ENCODE measurements around the gene TADA2B. TPM values are rescaled to one million over a fixed set of nuclear protein-coding genes. Genes with fewer than 3 reads are reported as not detected.

The TADA2B gene
- total RNA-seq, 1 donor from 2014 or later, result 19.8 TPM

DNA sequence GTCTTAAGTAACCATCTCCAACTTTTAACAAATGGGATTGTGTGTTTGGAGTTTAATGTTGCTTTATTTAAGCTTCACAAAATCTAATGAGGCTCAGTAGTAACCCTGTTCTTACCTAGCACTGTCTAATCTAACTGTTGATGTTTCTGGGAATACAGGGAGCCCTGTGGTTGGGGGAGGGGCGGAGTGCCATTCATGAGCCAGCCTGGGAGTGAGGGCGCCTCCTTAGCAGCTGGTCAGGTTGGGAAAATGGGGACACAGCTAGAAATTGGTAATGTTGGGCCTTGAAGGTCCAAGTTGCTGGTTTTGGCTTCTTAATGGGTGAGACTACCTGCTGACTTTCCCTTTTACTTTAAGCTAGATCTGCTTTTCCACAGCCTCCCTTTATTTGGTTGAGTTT lies 22.9 kb upstream of the TADA2B start:
- no peak for TF ChIP-seq EZH2 (IDR thresholded peaks at IDR 0.05; ENCODE audit: insufficient read depth, low read length)
- TF ChIP-seq, protein P1, sequence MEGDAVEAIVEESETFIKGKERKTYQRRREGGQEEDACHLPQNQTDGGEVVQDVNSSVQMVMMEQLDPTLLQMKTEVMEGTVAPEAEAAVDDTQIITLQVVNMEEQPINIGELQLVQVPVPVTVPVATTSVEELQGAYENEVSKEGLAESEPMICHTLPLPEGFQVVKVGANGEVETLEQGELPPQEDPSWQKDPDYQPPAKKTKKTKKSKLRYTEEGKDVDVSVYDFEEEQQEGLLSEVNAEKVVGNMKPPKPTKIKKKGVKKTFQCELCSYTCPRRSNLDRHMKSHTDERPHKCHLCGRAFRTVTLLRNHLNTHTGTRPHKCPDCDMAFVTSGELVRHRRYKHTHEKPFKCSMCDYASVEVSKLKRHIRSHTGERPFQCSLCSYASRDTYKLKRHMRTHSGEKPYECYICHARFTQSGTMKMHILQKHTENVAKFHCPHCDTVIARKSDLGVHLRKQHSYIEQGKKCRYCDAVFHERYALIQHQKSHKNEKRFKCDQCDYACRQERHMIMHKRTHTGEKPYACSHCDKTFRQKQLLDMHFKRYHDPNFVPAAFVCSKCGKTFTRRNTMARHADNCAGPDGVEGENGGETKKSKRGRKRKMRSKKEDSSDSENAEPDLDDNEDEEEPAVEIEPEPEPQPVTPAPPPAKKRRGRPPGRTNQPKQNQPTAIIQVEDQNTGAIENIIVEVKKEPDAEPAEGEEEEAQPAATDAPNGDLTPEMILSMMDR (IDR thresholded peaks at IDR 0.05; ENCODE audit: insufficient read depth, low read depth, low read length), result no peak
- H3K27ac Mint-ChIP-seq (ENCODE audit: unreplicated experiment), result peak overlapping the region; percentile 84

DNA sequence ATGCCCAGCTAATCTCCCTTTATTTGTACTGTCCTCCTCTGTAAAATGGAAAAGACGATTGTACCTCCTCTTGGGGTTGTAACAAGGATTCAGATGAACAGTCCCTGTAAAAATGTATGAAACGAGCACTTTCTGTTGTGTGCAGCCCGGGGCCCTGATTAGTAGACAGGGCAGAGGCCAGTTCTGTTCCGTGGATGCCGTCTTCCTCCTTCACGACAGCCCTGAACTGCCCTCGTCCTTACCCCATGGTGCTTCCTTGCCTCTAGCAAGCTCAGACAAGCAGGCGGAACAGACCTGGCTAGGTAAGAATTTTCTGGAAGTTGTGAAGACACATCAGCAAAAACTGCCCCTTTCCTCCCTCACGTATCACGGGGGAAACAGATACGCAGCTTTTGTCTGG lies 22.3 kb upstream of the TADA2B start:
- Histone ChIP-seq H3K4me3 (ENCODE audit: insufficient read depth, low read depth, low read length) (no peak overlapping the region), H3K79me2 (ENCODE audit: insufficient read depth, low read length) (peaks cover 7% of the 10 kb centered on the region), H4K20me1 (ENCODE audit: insufficient read depth, low read length) (peaks cover 11% of the 10 kb centered on the region), H2AFZ (ENCODE audit: low read depth, low read length) (no peak overlapping the region), H3K4me1 (ENCODE audit: insufficient read depth, low read length) (peaks cover 15% of the 10 kb centered on the region), H3K9ac (ENCODE audit: low read length) (no peak overlapping the region), H3K27me3 (ENCODE audit: insufficient read depth, low read length) (no peaks in the 10 kb centered on the region), H3K27ac (ENCODE audit: low read depth, low read length) (no peak overlapping the region), H3K36me3 (ENCODE audit: insufficient read depth, low read length) (no peaks in the 10 kb centered on the region), H3K9me3 (ENCODE audit: insufficient read depth, low read depth, low read length) (no peaks in the 10 kb centered on the region), H3K4me2 (ENCODE audit: low read length) (no peak overlapping the region)
- Mint-ChIP-seq H3K4me3 (ENCODE audit: unreplicated experiment) (no peak overlapping the region), H3K27me3 (ENCODE audit: low read depth, unreplicated experiment) (no peaks in the 10 kb centered on the region), H3K9me3 (ENCODE audit: unreplicated experiment) (no peaks in the 10 kb centered on the region), H3K36me3 (ENCODE audit: low read depth, unreplicated experiment) (peaks cover 20% of the 10 kb centered on the region), H3K27ac (ENCODE audit: unreplicated experiment) (peak overlapping the region; percentile 84), H3K4me1 (ENCODE audit: low read depth, unreplicated experiment) (peaks cover 32% of the 10 kb centered on the region)
- no peak for TF ChIP-seq EZH2 (IDR thresholded peaks at IDR 0.05; ENCODE audit: insufficient read depth, low read length)
- TF ChIP-seq, protein P1 (IDR thresholded peaks at IDR 0.05; ENCODE audit: insufficient read depth, low read depth, low read length), result no peak
- FAIRE-seq, result no peak
- no peak for DNase-seq (ENCODE audit: low read depth)

More for the DNA sequence above, 22.9 kb upstream of the TADA2B start:
- Histone ChIP-seq H3K4me3 (ENCODE audit: insufficient read depth, low read depth, low read length) (no peak overlapping the region), H3K9me3 (ENCODE audit: insufficient read depth, low read depth, low read length) (no peaks in the 10 kb centered on the region), H3K27me3 (ENCODE audit: insufficient read depth, low read length) (no peaks in the 10 kb centered on the region), H3K36me3 (ENCODE audit: insufficient read depth, low read length) (peaks cover 3% of the 10 kb centered on the region), H3K4me2 (ENCODE audit: low read length) (no peak overlapping the region), H2AFZ (ENCODE audit: low read depth, low read length) (no peak overlapping the region), H3K9ac (ENCODE audit: low read length) (no peak overlapping the region), H3K27ac (ENCODE audit: low read depth, low read length) (no peak overlapping the region), H3K4me1 (ENCODE audit: insufficient read depth, low read length) (peaks cover 15% of the 10 kb centered on the region), H4K20me1 (ENCODE audit: insufficient read depth, low read length) (peaks cover 11% of the 10 kb centered on the region), H3K79me2 (ENCODE audit: insufficient read depth, low read length) (peaks cover 7% of the 10 kb centered on the region)
- H3K27me3 Mint-ChIP-seq (ENCODE audit: low read depth, unreplicated experiment), result no peaks in the 10 kb centered on the region
- H3K4me1 Mint-ChIP-seq (ENCODE audit: low read depth, unreplicated experiment), result peaks cover 32% of the 10 kb centered on the region
- FAIRE-seq (no peak), DNase-seq (ENCODE audit: low read depth) (no peak)
- no peak overlapping the region for H3K4me3 Mint-ChIP-seq (ENCODE audit: unreplicated experiment)
- H3K36me3 Mint-ChIP-seq (ENCODE audit: low read depth, unreplicated experiment), result peaks cover 22% of the 10 kb centered on the region
- no peaks in the 10 kb centered on the region for H3K9me3 Mint-ChIP-seq (ENCODE audit: unreplicated experiment)

DNA sequence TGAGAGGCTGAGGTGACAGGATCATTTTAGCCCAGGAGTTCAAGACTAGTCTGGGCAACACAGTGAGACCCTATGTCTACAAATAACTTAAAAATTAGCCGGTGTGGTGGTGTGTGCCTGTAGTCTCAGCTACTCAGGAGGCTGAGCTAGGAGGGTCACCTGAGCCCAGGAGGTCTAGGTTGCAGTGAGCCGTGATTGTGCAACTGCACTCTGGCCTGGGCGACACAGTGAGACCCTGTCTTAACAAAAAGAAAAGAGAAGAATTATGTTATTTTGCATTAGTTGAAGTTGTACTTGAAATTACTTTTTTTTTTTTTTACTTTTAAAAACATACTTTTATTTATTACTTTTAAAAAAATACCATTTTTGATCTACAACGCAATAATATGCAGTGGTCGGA lies 21.8 kb upstream of the TADA2B start:
- DNase-seq (ENCODE audit: low read depth), result no peak
- H3K27me3 Mint-ChIP-seq (ENCODE audit: low read depth, unreplicated experiment), result no peaks in the 10 kb centered on the region
- no peak for TF ChIP-seq EZH2 (IDR thresholded peaks at IDR 0.05; ENCODE audit: insufficient read depth, low read length)
- TF ChIP-seq, protein P1 (IDR thresholded peaks at IDR 0.05; ENCODE audit: insufficient read depth, low read depth, low read length), result no peak
- H3K4me1 ChIP-seq (ENCODE audit: insufficient read depth, low read length), result peaks cover 15% of the 10 kb centered on the region
- H3K4me2 ChIP-seq (ENCODE audit: low read length), result no peak overlapping the region
- H3K4me3 Mint-ChIP-seq (ENCODE audit: unreplicated experiment), result no peak overlapping the region
- H3K4me3 ChIP-seq (ENCODE audit: insufficient read depth, low read depth, low read length), result no peak overlapping the region
- no peaks in the 10 kb centered on the region for H3K36me3 ChIP-seq (ENCODE audit: insufficient read depth, low read length)
- peak overlapping the region; percentile 66 for H3K27ac ChIP-seq (ENCODE audit: low read depth, low read length)
- H2AFZ ChIP-seq (ENCODE audit: low read depth, low read length), result no peak overlapping the region
- peaks cover 17% of the 10 kb centered on the region for H3K36me3 Mint-ChIP-seq (ENCODE audit: low read depth, unreplicated experiment)
- no peak overlapping the region for H3K9ac ChIP-seq (ENCODE audit: low read length)
- no peak for FAIRE-seq
- peaks cover 11% of the 10 kb centered on the region for H4K20me1 ChIP-seq (ENCODE audit: insufficient read depth, low read length)
- no peaks in the 10 kb centered on the region for H3K9me3 Mint-ChIP-seq (ENCODE audit: unreplicated experiment)
- peaks cover 7% of the 10 kb centered on the region for H3K79me2 ChIP-seq (ENCODE audit: insufficient read depth, low read length)
- no peaks in the 10 kb centered on the region for H3K27me3 ChIP-seq (ENCODE audit: insufficient read depth, low read length)
- peak overlapping the region; percentile 84 for H3K27ac Mint-ChIP-seq (ENCODE audit: unreplicated experiment)
- H3K9me3 ChIP-seq (ENCODE audit: insufficient read depth, low read depth, low read length), result no peaks in the 10 kb centered on the region
- H3K4me1 Mint-ChIP-seq (ENCODE audit: low read depth, unreplicated experiment), result peaks cover 32% of the 10 kb centered on the region

Measured in astrocyte (in vitro differentiated cells and primary cell).